Thoracic aorta (tissue), 2 donors: ENCODE measurements around the gene OSBPL2. TPM values are rescaled to one million over a fixed set of nuclear protein-coding genes. Genes with fewer than 3 reads are reported as not detected.

Experiments used
- ATAC-seq: fragments of 150-250 bp; one replicate; pipeline ENCODE4 v1.8.0; 2017; ENCODE audit warnings: low read depth; ENCODE audit not compliant: insufficient number of reproducible peaks, low FRiP score
- DNase-seq: peaks from one replicate; pipeline ENCODE4 v3.0.0-alpha.2; 2020; ENCODE audit warnings: low spot score
- H3K27ac ChIP-seq, 2 donors: fragments of 200-600 bp; sonication (generic); 1 replicate in 1 of 2; 2 replicates in 1 of 2; pipeline ENCODE4 v1.5.1; 2016; ENCODE audit warnings: mild to moderate bottlenecking in 2 of 2, moderate library complexity in 2 of 2
- H3K27me3 ChIP-seq: fragments of 200-600 bp; sonication (generic); replicated peaks from 2 replicates; pipeline ENCODE4 v1.6.0; 2016; ENCODE audit warnings: mild to moderate bottlenecking; ENCODE audit not compliant: insufficient read depth
- H3K36me3 ChIP-seq: fragments of 200-600 bp; sonication (generic); one replicate; pipeline ENCODE4 v1.5.1; 2016
- H3K4me1 ChIP-seq, 2 donors: fragments of 200-600 bp; sonication (generic); 1 replicate in 1 of 2; 2 replicates in 1 of 2; pipeline versions ENCODE4 v1.5.1 to v1.6.0; 2016; ENCODE audit warnings: low read depth in 2 of 2, mild to moderate bottlenecking in 1 of 2; ENCODE audit not compliant: control insufficient read depth in 1 of 2
- H3K4me3 ChIP-seq: fragments of 200-600 bp; sonication (generic); 2 replicates; pipeline ENCODE4 v1.5.1; 2016; ENCODE audit warnings: mild to moderate bottlenecking
- H3K9me3 ChIP-seq: fragments of 200-600 bp; sonication (generic); 2 replicates; pipeline ENCODE4 v1.5.1; 2016
- CTCF ChIP-seq: fragments of 200-600 bp; sonication (generic); IDR thresholded peaks from one replicate; pipeline ENCODE4 v1.5.1; 2019; ENCODE audit warnings: antibody characterized with exemption
- total RNA-seq, 2 donors: library from RNA; depleted of rRNA; stranded (reverse); fragments of >200 nt; gene quantifications; one replicate each; pipeline versions ENCODE4 v1.1.0 to v1.2.3, GENCODE V29; 2016

Gene OSBPL2
- total RNA-seq, 2 donors from 2014 or later = 48.5 to 58.5 TPM

GRCh38 chr20:62263396-62263795, 25.1 kb downstream of the OSBPL2 start:
- Histone ChIP-seq H3K9me3 (no peaks in the 10 kb centered on the region), H3K4me1 (peaks cover 0 to 10% of the 10 kb centered on the region in 2 donors), H3K36me3 (peaks cover 41% of the 10 kb centered on the region), H3K27me3 (no peaks in the 10 kb centered on the region), H3K27ac (no peak overlapping the region), H3K4me3 (no peak overlapping the region)
- DNase-seq (no peak), ATAC-seq (no peak)
- TF ChIP-seq CTCF = no peak

- H3K4me3 ChIP-seq = no peak overlapping the region
- DNase-seq (no peak), ATAC-seq (no peak)
- H3K36me3 ChIP-seq = peaks cover 41% of the 10 kb centered on the region
- no peak for TF ChIP-seq CTCF
- no peaks in the 10 kb centered on the region for H3K27me3 ChIP-seq
- H3K4me1 ChIP-seq = no peaks in the 10 kb centered on the region
- H3K9me3 ChIP-seq = no peaks in the 10 kb centered on the region
- no peak overlapping the region for H3K27ac ChIP-seq
These were observed 27.0 kb downstream of the OSBPL2 start for GRCh38 chr20:62265365-62265764.

- Histone ChIP-seq H3K27ac (no peak overlapping the region), H3K9me3 (no peaks in the 10 kb centered on the region), H3K36me3 (peaks cover 39% of the 10 kb centered on the region), H3K4me3 (no peak overlapping the region), H3K27me3 (no peaks in the 10 kb centered on the region), H3K4me1 (no peaks in the 10 kb centered on the region)
- DNase-seq (no peak), ATAC-seq (no peak)
- no peak for TF ChIP-seq CTCF
These were observed 28.0 kb downstream of the OSBPL2 start for GRCh38 chr20:62266340-62266739.

- no peak overlapping the region for H3K4me3 ChIP-seq
- DNase-seq = no peak
- H3K36me3 ChIP-seq = peaks cover 40% of the 10 kb centered on the region
- no peaks in the 10 kb centered on the region for H3K4me1 ChIP-seq
- TF ChIP-seq CTCF = no peak
- H3K27ac ChIP-seq = no peak overlapping the region
- no peaks in the 10 kb centered on the region for H3K9me3 ChIP-seq
- ATAC-seq = no peak
- no peaks in the 10 kb centered on the region for H3K27me3 ChIP-seq
These were observed 28.5 kb downstream of the OSBPL2 start for GRCh38 chr20:62266851-62267250.

- no peaks in the 10 kb centered on the region for H3K9me3 ChIP-seq
- H3K27ac ChIP-seq = no peak overlapping the region
- no peak overlapping the region for H3K4me3 ChIP-seq
- DNase-seq (no peak), ATAC-seq (no peak)
- no peaks in the 10 kb centered on the region for H3K4me1 ChIP-seq
- no peak for TF ChIP-seq CTCF
- no peaks in the 10 kb centered on the region for H3K27me3 ChIP-seq
- peaks cover 40% of the 10 kb centered on the region for H3K36me3 ChIP-seq
These were observed 29.2 kb downstream of the OSBPL2 start for GRCh38 chr20:62267543-62267942.
